GM18505 (cell line): ENCODE results near the gene ZNF420.
"Not testable (repeated sequence)": the region's sequence is repeated elsewhere in the genome, so short reads cannot be mapped to it uniquely, and the experiment has no call there.

ENCODE experiments used
- ATAC-seq: cut with Tn5 transposase; IDR thresholded peaks from one replicate; pipeline ENCODE4 v1.9.1; 2021; ENCODE audit not compliant: unreplicated experiment
- POLR2A ChIP-seq: IDR thresholded peaks from 4 replicates; pipeline ENCODE4 v1.6.1; 2011; ENCODE audit warnings: borderline replicate concordance; ENCODE audit not compliant: insufficient read depth, insufficient read length; ENCODE audit errors: extremely low read depth

Gene ZNF420

GRCh38 chr19:37098570-37098969 is 20.3 kb downstream of the ZNF420 start:
- ATAC-seq, result no peak
- no peak for TF ChIP-seq POLR2A

- ATAC-seq, result not testable (repeated sequence)
Measured at GRCh38 chr19:37104135-37104534, 25.9 kb downstream of the ZNF420 start.

- ATAC-seq, result not testable (repeated sequence)
Measured at GRCh38 chr19:37111753-37112152, 33.5 kb downstream of the ZNF420 start.

- ATAC-seq, result no peak
- no peak for TF ChIP-seq POLR2A
Measured at GRCh38 chr19:37114001-37114400, 35.8 kb downstream of the ZNF420 start.

GRCh38 chr19:37122093-37122492 is 43.9 kb downstream of the ZNF420 start:
- not testable (repeated sequence) for ATAC-seq

- no peak for TF ChIP-seq POLR2A
- no peak for ATAC-seq
Measured at GRCh38 chr19:37127999-37128820, 50.0 kb downstream of the ZNF420 start.

GRCh38 chr19:37128821-37129177 is 50.6 kb downstream of the ZNF420 start:
- no peak for ATAC-seq
- no peak for TF ChIP-seq POLR2A

GRCh38 chr19:37136111-37136510 is 57.9 kb downstream of the ZNF420 start:
- TF ChIP-seq POLR2A, result no peak
- no peak for ATAC-seq

- no peak for ATAC-seq
- TF ChIP-seq POLR2A, result no peak
Measured at GRCh38 chr19:37148214-37148613, 70.0 kb downstream of the ZNF420 start.

GRCh38 chr19:37160153-37160552 is 81.9 kb downstream of the ZNF420 start:
- no peak for TF ChIP-seq POLR2A

GRCh38 chr19:37165635-37166034 is 87.4 kb downstream of the ZNF420 start:
- ATAC-seq, result no peak
- TF ChIP-seq POLR2A, result no peak

More at GRCh38 chr19:37160153-37160552, 81.9 kb downstream of the ZNF420 start:
- no peak for ATAC-seq

GRCh38 chr19:37172368-37173366 is 94.4 kb downstream of the ZNF420 start, which contains the start of gene ZNF585A:
Gene ZNF585A (minus strand): TSS chr19:37172695. CDS start chr19:37169910, 2,785 bp downstream.
- TF ChIP-seq POLR2A, result peak; percentile 71
- peak; percentile 99 for ATAC-seq
